ENCODE results near the gene CENPF.

The CENPF gene

DNA sequence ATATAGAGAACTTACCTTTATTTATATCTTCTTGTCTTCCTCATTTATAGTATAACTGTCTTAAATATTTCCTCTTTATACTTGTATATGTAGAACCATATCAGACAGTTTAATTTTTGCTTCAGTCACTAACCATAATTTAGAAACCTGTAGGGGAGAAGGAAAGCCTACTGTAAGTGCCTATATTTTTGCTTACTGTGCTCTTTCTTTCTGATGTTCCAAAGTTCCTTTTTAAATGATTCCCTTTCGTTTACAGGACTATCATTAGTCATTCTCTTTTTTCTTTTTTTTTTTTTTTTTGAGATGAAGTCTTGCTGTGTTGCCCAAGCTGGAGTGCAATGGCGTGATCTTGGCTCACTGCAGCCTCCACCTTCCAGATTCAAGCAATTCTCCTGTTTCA is 109.7 kb downstream of the CENPF start:
- DNase-seq (ENCODE audit: low spot score): no peak

Measured in COLO829 (cell line).